HuH-7 (cell line): ENCODE results near the gene GOLGA8A.
"Not testable (repeated sequence)": the region's sequence is repeated elsewhere in the genome, so short reads cannot be mapped to it uniquely, and the experiment has no call there.

ENCODE experiments used
- DNase-seq: peaks from one replicate; pipeline ENCODE4 v3.0.0; 2011; ENCODE audit warnings: low spot score

Gene GOLGA8A

GRCh38 chr15:34437687-34438086, at the start of gene GOLGA8A:
Gene GOLGA8A (minus strand): TSS chr15:34437808. CDS start chr15:34389691, 48,117 bp downstream.
- DNase-seq: no peak

- DNase-seq: no peak
These were observed 46.0 kb upstream of the GOLGA8A start for GRCh38 chr15:34483644-34484043.

- DNase-seq: no peak
These were observed 43.8 kb upstream of the GOLGA8A start for GRCh38 chr15:34481370-34481769.

GRCh38 chr15:34473840-34474239, 36.2 kb upstream of the GOLGA8A start:
- DNase-seq: no peak

GRCh38 chr15:34472947-34473346, 35.3 kb upstream of the GOLGA8A start:
- DNase-seq: no peak

GRCh38 chr15:34470892-34471291, 33.3 kb upstream of the GOLGA8A start:
- no peak for DNase-seq

GRCh38 chr15:34470091-34470490, 32.5 kb upstream of the GOLGA8A start:
- DNase-seq: no peak

- DNase-seq: no peak
These were observed 24.1 kb upstream of the GOLGA8A start for GRCh38 chr15:34461730-34462129.

GRCh38 chr15:34460451-34460850, 22.8 kb upstream of the GOLGA8A start:
- DNase-seq: no peak

GRCh38 chr15:34456658-34457057, 19.1 kb upstream of the GOLGA8A start:
- DNase-seq: no peak

GRCh38 chr15:34442891-34443290, 5.3 kb upstream of the GOLGA8A start:
- DNase-seq: no peak

GRCh38 chr15:34439878-34440277, 2.3 kb upstream of the GOLGA8A start:
- DNase-seq: no peak

- DNase-seq: peak; percentile 12
These were observed 609 bp downstream of the GOLGA8A start for GRCh38 chr15:34436956-34437442.

GRCh38 chr15:34436126-34436955, 1.3 kb downstream of the GOLGA8A start:
- no peak for DNase-seq

- DNase-seq: no peak
These were observed 1.9 kb downstream of the GOLGA8A start for GRCh38 chr15:34435658-34436057.

- no peak for DNase-seq
These were observed 2.8 kb downstream of the GOLGA8A start for GRCh38 chr15:34434627-34435305.

GRCh38 chr15:34433956-34434626, 3.5 kb downstream of the GOLGA8A start:
- DNase-seq: not testable (repeated sequence)

- DNase-seq: not testable (repeated sequence)
These were observed 7.0 kb downstream of the GOLGA8A start for GRCh38 chr15:34430642-34431041.

- DNase-seq: not testable (repeated sequence)
These were observed 14.1 kb downstream of the GOLGA8A start for GRCh38 chr15:34423425-34424090.

- not testable (repeated sequence) for DNase-seq
These were observed 16.7 kb downstream of the GOLGA8A start for GRCh38 chr15:34420953-34421352.

GRCh38 chr15:34418435-34418834, 19.2 kb downstream of the GOLGA8A start:
- DNase-seq: not testable (repeated sequence)

- not testable (repeated sequence) for DNase-seq
These were observed 28.1 kb downstream of the GOLGA8A start for GRCh38 chr15:34409511-34409910.
